C4-2B (cell line): Measurements from ENCODE around the gene SIL1.
"Not testable (repeated sequence)": the region's sequence is repeated elsewhere in the genome, so short reads cannot be mapped to it uniquely, and the experiment has no call there.

Experiments used
- H3K27ac ChIP-seq: fragments of 450-650 bp; 2 replicates; pipeline ENCODE4 v1.5.1; 2017
- CTCF ChIP-seq: fragments of 450-650 bp; conservative IDR thresholded peaks from 2 replicates; pipeline ENCODE4 v1.5.1; 2017; ENCODE audit warnings: mild to moderate bottlenecking
- ZFX ChIP-seq: fragments of 450-650 bp; IDR thresholded peaks from 2 replicates; pipeline ENCODE4 v1.6.1; 2017

SIL1 gene

GRCh38 chr5:139232147-139232724 is 34.1 kb upstream of the SIL1 start:
- H3K27ac ChIP-seq, result no peak overlapping the region
- no peak for TF ChIP-seq CTCF
- TF ChIP-seq ZFX, result no peak

GRCh38 chr5:139228201-139228803 is 30.1 kb upstream of the SIL1 start:
- no peak overlapping the region for H3K27ac ChIP-seq
- TF ChIP-seq CTCF (no peak), ZFX (no peak)

- no peak for TF ChIP-seq ZFX
- TF ChIP-seq CTCF, result no peak
These were observed 28.0 kb upstream of the SIL1 start for GRCh38 chr5:139226131-139226530.

GRCh38 chr5:139223481-139223880 is 25.3 kb upstream of the SIL1 start:
- no peak overlapping the region for H3K27ac ChIP-seq
- TF ChIP-seq ZFX, result no peak
- no peak for TF ChIP-seq CTCF

More at GRCh38 chr5:139226131-139226530, 28.0 kb upstream of the SIL1 start:
- no peak overlapping the region for H3K27ac ChIP-seq

- TF ChIP-seq CTCF (no peak), ZFX (no peak)
- H3K27ac ChIP-seq, result no peak overlapping the region
These were observed 24.2 kb upstream of the SIL1 start for GRCh38 chr5:139222346-139222745.

- H3K27ac ChIP-seq, result not testable (repeated sequence)
These were observed 19.9 kb upstream of the SIL1 start for GRCh38 chr5:139218038-139218437.

GRCh38 chr5:139215107-139215975 is 17.2 kb upstream of the SIL1 start:
- no peak overlapping the region for H3K27ac ChIP-seq
- no peak for TF ChIP-seq CTCF
- TF ChIP-seq ZFX, result no peak
